B cell (primary cell): ENCODE results near the gene SPATA25. TPM values are rescaled to one million over a fixed set of nuclear protein-coding genes. Genes with fewer than 3 reads are reported as not detected.

Source experiments
- ATAC-seq: fragments of 200-7000 bp; cut with Tn5 transposase; one replicate; pipeline ENCODE4 v1.10.0; 2021; ENCODE audit warnings: low read depth, mild to moderate bottlenecking, moderate number of reproducible peaks, moderate library complexity
- CTCF ChIA-PET: fragments of 350-600 bp; sonication (Branson Sonifier 250); formaldehyde crosslinking; loops from one replicate; lab custom pipeline; 2021; ENCODE audit warnings: antibody characterized with exemption, inconsistent platforms; lab: Charles Lee
- POLR2A ChIA-PET: fragments of 350-600 bp; sonication (Branson Sonifier 250); formaldehyde crosslinking; loops from one replicate; lab custom pipeline; 2021; ENCODE audit warnings: antibody characterized with exemption; lab: Charles Lee
- DNase-seq: peaks from one replicate; pipeline ENCODE4 v3.0.0; 2013
- H2AFZ ChIP-seq: 2 replicates; pipeline ENCODE4 v1.6.1; 2012; ENCODE audit warnings: mild to moderate bottlenecking, low read depth, low read length; ENCODE audit not compliant: insufficient read depth, poor library complexity, severe bottlenecking
- H3K27ac ChIP-seq, 2 donors: 1 replicate in 1 of 2; 2 replicates in 1 of 2; pipeline ENCODE4 v1.5.1; 2012 to 2013; ENCODE audit warnings: low read length in 2 of 2, mild to moderate bottlenecking in 2 of 2, moderate library complexity in 1 of 2
- H3K27me3 ChIP-seq, 4 experiments: fragments of 200-600 bp in 1 of 4; sonication (generic) in 1 of 4; replicated peaks in 1 of 4; 1 replicate in 2 of 4; 2 replicates in 2 of 4; pipeline versions ENCODE4 v1.6.1 to v1.7.0; 2013 to 2016; ENCODE audit warnings: low read length in 3 of 4, mild to moderate bottlenecking in 2 of 4, mixed read lengths in 1 of 4, moderate library complexity in 1 of 4; ENCODE audit not compliant: insufficient read depth in 4 of 4, control insufficient read depth in 3 of 4; ENCODE audit errors: control extremely low read depth in 1 of 4
- H3K36me3 ChIP-seq, 2 experiments: replicated peaks in 1 of 2; 1 replicate in 1 of 2; 2 replicates in 1 of 2; pipeline versions ENCODE4 v1.6.1 to v1.7.1; 2013; ENCODE audit warnings: low read length in 1 of 2; ENCODE audit not compliant: insufficient read depth in 2 of 2, control insufficient read depth in 1 of 2; ENCODE audit errors: control extremely low read depth in 1 of 2, extremely low read depth in 1 of 2
- H3K4me1 ChIP-seq, 2 donors: fragments of 200-600 bp in 1 of 2; sonication (generic) in 1 of 2; 1 replicate in 1 of 2; 2 replicates in 1 of 2; pipeline versions ENCODE4 v1.5.1 to v1.6.1; 2013 to 2017; ENCODE audit warnings: low read length in 2 of 2; ENCODE audit not compliant: control insufficient read depth in 2 of 2, insufficient read depth in 2 of 2
- H3K4me2 ChIP-seq: replicated peaks from 2 replicates; pipeline ENCODE3; 2012; ENCODE audit warnings: mild to moderate bottlenecking, low read depth, low read length; ENCODE audit not compliant: poor library complexity, severe bottlenecking
- H3K4me3 ChIP-seq, 5 experiments: fragments of 200-600 bp in 1 of 5; sonication (generic) in 1 of 5; 1 replicate in 3 of 5; 2 replicates in 2 of 5; pipeline versions ENCODE4 v1.5.1 to v1.7.0; 2011 to 2016; ENCODE audit warnings: low read length in 4 of 5, mild to moderate bottlenecking in 4 of 5, low read depth in 2 of 5, control low read depth in 1 of 5, moderate library complexity in 1 of 5; ENCODE audit not compliant: insufficient read depth in 1 of 5; ENCODE audit errors: control extremely low read depth in 1 of 5, extremely low read depth in 1 of 5
- H3K79me2 ChIP-seq: fragments of 200-600 bp; sonication (generic); one replicate; pipeline ENCODE4 v1.6.0; 2016; ENCODE audit warnings: low read length; ENCODE audit not compliant: control insufficient read depth, insufficient read depth
- H3K9ac ChIP-seq: fragments of 200-600 bp; sonication (generic); 2 replicates; pipeline ENCODE4 v1.6.1; 2017; ENCODE audit warnings: mild to moderate bottlenecking, low read length, moderate library complexity
- H3K9me3 ChIP-seq, 3 donors: one replicate each; pipeline versions ENCODE4 v1.6.1 to v1.7.1; 2013; ENCODE audit warnings: low read length in 2 of 3; ENCODE audit not compliant: control insufficient read depth in 2 of 3, insufficient read depth in 1 of 3; ENCODE audit errors: control extremely low read depth in 1 of 3
- H4K20me1 ChIP-seq: 2 replicates; pipeline ENCODE4 v1.6.0; 2012; ENCODE audit warnings: mild to moderate bottlenecking, low read length; ENCODE audit not compliant: insufficient read depth, control insufficient read depth, poor library complexity, severe bottlenecking
- H3K27ac Mint-ChIP-seq: one replicate; pipeline ENCODE4 v1.8.0; 2021; ENCODE audit warnings: mixed read lengths
- H3K27me3 Mint-ChIP-seq: one replicate; pipeline ENCODE4 v1.8.0; 2021; ENCODE audit warnings: mixed read lengths
- H3K4me1 Mint-ChIP-seq: one replicate; pipeline ENCODE4 v1.8.0; 2021; ENCODE audit warnings: mixed read lengths
- H3K4me3 Mint-ChIP-seq: one replicate; pipeline ENCODE4 v1.8.0; 2021; ENCODE audit warnings: mixed read lengths
- H3K9me3 Mint-ChIP-seq: one replicate; pipeline ENCODE4 v1.8.0; 2022; ENCODE audit warnings: mixed read lengths; ENCODE audit not compliant: insufficient read depth
- CTCF ChIP-seq: fragments of 200-600 bp; IDR thresholded peaks from one replicate; pipeline ENCODE4 v1.8.0; 2022; ENCODE audit warnings: antibody characterized with exemption, mild to moderate bottlenecking
- EZH2 ChIP-seq: IDR thresholded peaks from 2 replicates; pipeline ENCODE4 v1.6.1; 2012; ENCODE audit warnings: borderline replicate concordance, low read depth, mild to moderate bottlenecking, moderate library complexity, low read length; ENCODE audit not compliant: insufficient read depth, poor library complexity, severe bottlenecking
- WGBS: methylation state at CpG from one replicate; pipeline ENCODE4 v1.1.5; 2013; ENCODE audit warnings: missing lambda C conversion rate; ENCODE audit not compliant: insufficient coverage; 5-methylcytosine and 5-hydroxymethylcytosine counted together
- intact Hi-C: fragments of 100-400 bp; cut with micrococcal nuclease; formaldehyde crosslinking; loops from one replicate; pipeline ENCODE4 v1.10.0; 2022
- polyA plus RNA-seq: library from polyadenylated mRNA; depleted of rRNA; stranded (reverse); fragments of >200 nt; gene quantifications from 2 replicates; pipeline ENCODE4 v1.2.3, GENCODE V29; 2012
- total RNA-seq, 2 donors: library from RNA; stranded (reverse); fragments of 120-200 nt in 1 of 2; gene quantifications; 1 replicate in 1 of 2; 2 replicates in 1 of 2; pipeline versions ENCODE4 v1.2.3 to v1.2.4, GENCODE V29; 2013 to 2022

SPATA25 gene
- total and polyA plus RNA-seq, 2 donors (not counting 1 experiment from before 2014, with no cell fraction given) = 2.5 to 2.9 TPM

GRCh38 chr20:45888681-45889080 lies 1.3 kb upstream of the SPATA25 start:
- no peak overlapping the region for H3K27ac ChIP-seq
- no peak for ATAC-seq
- ChIA-PET CTCF (interaction anchor here (0.6 to 1.9 kb wide), 3 partner anchors 21 to 202 kb away, joined by 4 to 8 read pairs (median 8); no protein-coding TSS in a partner anchor), POLR2A (interaction anchor here (5.3 kb wide), 1 partner anchor 46 kb away, joined by 41 read pairs; the partner anchor contains the start of gene PCIF1)
- intact Hi-C loops = no loop called here
- H3K9me3 ChIP-seq = no peaks in the 10 kb centered on the region
- Mint-ChIP-seq H3K4me3 (no peak overlapping the region), H3K27ac (peak overlapping the region; percentile 37), H3K27me3 (no peaks in the 10 kb centered on the region), H3K9me3 (no peaks in the 10 kb centered on the region), H3K4me1 (peaks cover 36% of the 10 kb centered on the region)
- 82% methylated on average over 3 of the region's 3 CpGs for WGBS
- no peak for TF ChIP-seq EZH2
- no peak for TF ChIP-seq CTCF
- peaks cover 16% of the 10 kb centered on the region for H3K79me2 ChIP-seq
- no peaks in the 10 kb centered on the region for H4K20me1 ChIP-seq
- H3K27me3 ChIP-seq = no peaks in the 10 kb centered on the region
- no peak overlapping the region for H3K4me3 ChIP-seq
- no peak overlapping the region for H3K4me2 ChIP-seq
- H2AFZ ChIP-seq = no peak overlapping the region
- H3K4me1 ChIP-seq = peaks cover 24 to 29% of the 10 kb centered on the region in 2 donors
- DNase-seq = no peak
- H3K36me3 ChIP-seq = peaks cover 0 to 25% of the 10 kb centered on the region in 2 experiments
- no peak overlapping the region for H3K9ac ChIP-seq

- ChIA-PET CTCF (no interaction called here), POLR2A (no interaction called here)
- peaks cover 0 to 37% of the 10 kb centered on the region in 2 experiments for H3K36me3 ChIP-seq
- H3K9me3 Mint-ChIP-seq = no peaks in the 10 kb centered on the region
- no peak for ATAC-seq
- peaks cover 37% of the 10 kb centered on the region for H3K4me1 Mint-ChIP-seq
- intact Hi-C loops = no loop called here
- no peaks in the 10 kb centered on the region for H4K20me1 ChIP-seq
- H3K4me3 ChIP-seq = no peak overlapping the region
- no peak for DNase-seq
- no peak overlapping the region for H3K27ac ChIP-seq
- H2AFZ ChIP-seq = no peak overlapping the region
- TF ChIP-seq CTCF = no peak
- H3K4me2 ChIP-seq = no peak overlapping the region
- H3K27ac Mint-ChIP-seq = no peak overlapping the region
- H3K27me3 Mint-ChIP-seq = no peaks in the 10 kb centered on the region
- peaks cover 9 to 22% of the 10 kb centered on the region in 2 donors for H3K4me1 ChIP-seq
- H3K9ac ChIP-seq = no peak overlapping the region
- no peaks in the 10 kb centered on the region for H3K27me3 ChIP-seq
- WGBS = 99% methylated on average over 14 of the region's 19 CpGs
- no peak overlapping the region for H3K4me3 Mint-ChIP-seq
- H3K79me2 ChIP-seq = peaks cover 33% of the 10 kb centered on the region
- no peaks in the 10 kb centered on the region for H3K9me3 ChIP-seq
Measured at GRCh38 chr20:45886590-45887345, 654 bp downstream of the SPATA25 start.
